Endodermal cell (in vitro differentiated cells): ENCODE data around the gene INPP4B. TPM values are rescaled to one million over a fixed set of nuclear protein-coding genes. Genes with fewer than 3 reads are reported as not detected.

Experiments
- DNase-seq: peaks from one replicate; pipeline ENCODE4 v3.0.0-alpha.2; 2017
- H3K27ac ChIP-seq: 2 replicates; pipeline ENCODE4 v1.5.1; 2013; ENCODE audit warnings: mild to moderate bottlenecking, low read depth, low read length, moderate library complexity
- H3K27me3 ChIP-seq: 2 replicates; pipeline ENCODE4 v1.6.1; 2013; ENCODE audit warnings: mild to moderate bottlenecking, low read length, moderate library complexity; ENCODE audit not compliant: insufficient read depth, control insufficient read depth, poor library complexity, severe bottlenecking
- H3K36me3 ChIP-seq: 2 replicates; pipeline ENCODE4 v1.7.0; 2013; ENCODE audit warnings: mild to moderate bottlenecking, low read length, moderate library complexity; ENCODE audit not compliant: control insufficient read depth, insufficient read depth
- H3K4me1 ChIP-seq: one replicate; pipeline ENCODE4 v1.7.0; 2013; ENCODE audit warnings: low read length; ENCODE audit not compliant: control insufficient read depth, insufficient read depth
- H3K4me3 ChIP-seq: 2 replicates; pipeline ENCODE4 v1.5.1; 2013; ENCODE audit warnings: mild to moderate bottlenecking, low read length, moderate library complexity
- H3K9ac ChIP-seq: 2 replicates; pipeline ENCODE4 v1.6.1; 2013; ENCODE audit warnings: mild to moderate bottlenecking, low read length, moderate library complexity; ENCODE audit not compliant: poor library complexity, severe bottlenecking; ENCODE audit errors: extremely low read depth
- H3K9me3 ChIP-seq: 2 replicates; pipeline ENCODE4 v1.6.1; 2013; ENCODE audit warnings: mild to moderate bottlenecking, low read length, moderate library complexity; ENCODE audit not compliant: control insufficient read depth
- H3K27ac Mint-ChIP-seq: 2 replicates; pipeline ENCODE4 v1.8.0; 2020; ENCODE audit warnings: mixed read lengths
- H3K27me3 Mint-ChIP-seq: 2 replicates; pipeline ENCODE4 v1.8.0; 2021; ENCODE audit warnings: mild to moderate bottlenecking, mixed read lengths; ENCODE audit not compliant: insufficient read depth
- H3K36me3 Mint-ChIP-seq: 2 replicates; pipeline ENCODE4 v1.8.0; 2020; ENCODE audit warnings: low read depth, mixed read lengths
- H3K4me1 Mint-ChIP-seq: 2 replicates; pipeline ENCODE4 v1.8.0; 2020; ENCODE audit warnings: mixed read lengths
- H3K4me3 Mint-ChIP-seq: 2 replicates; pipeline ENCODE4 v1.8.0; 2020; ENCODE audit warnings: mild to moderate bottlenecking, moderate library complexity, mixed read lengths
- H3K9me3 Mint-ChIP-seq: 2 replicates; pipeline ENCODE4 v1.8.0; 2020; ENCODE audit warnings: mild to moderate bottlenecking, mixed read lengths
- WGBS, 2 experiments: methylation state at CpG; one replicate each; pipeline versions ENCODE4 v1.1.5 to v1.1.7; 2013; ENCODE audit warnings: missing lambda C conversion rate in 2 of 2, mixed read lengths in 1 of 2; ENCODE audit not compliant: insufficient coverage in 1 of 2, insufficient read length in 1 of 2; 5-methylcytosine and 5-hydroxymethylcytosine counted together
- total RNA-seq, 2 donors: library from RNA; stranded (reverse); fragmentation: NEBNext Ultra II Directional in 1 of 2; extraction: Animal tissue kit (Norgen Biotek cat#: 25700) in 1 of 2; gene quantifications; 2 replicates in 1 of 2; 3 replicates in 1 of 2; pipeline ENCODE4 v1.2.1, GENCODE V29; 2021
- TF ChIP-seq, protein P1 (sequence below): fragments of 200-600 bp; sonication (generic); conservative IDR thresholded peaks from 2 replicates; pipeline ENCODE4 v1.5.0; 2021; ENCODE audit warnings: antibody characterized with exemption, mild to moderate bottlenecking

INPP4B gene
- total RNA-seq, 2 donors from 2014 or later = 0.64 to 0.66 TPM

DNA sequence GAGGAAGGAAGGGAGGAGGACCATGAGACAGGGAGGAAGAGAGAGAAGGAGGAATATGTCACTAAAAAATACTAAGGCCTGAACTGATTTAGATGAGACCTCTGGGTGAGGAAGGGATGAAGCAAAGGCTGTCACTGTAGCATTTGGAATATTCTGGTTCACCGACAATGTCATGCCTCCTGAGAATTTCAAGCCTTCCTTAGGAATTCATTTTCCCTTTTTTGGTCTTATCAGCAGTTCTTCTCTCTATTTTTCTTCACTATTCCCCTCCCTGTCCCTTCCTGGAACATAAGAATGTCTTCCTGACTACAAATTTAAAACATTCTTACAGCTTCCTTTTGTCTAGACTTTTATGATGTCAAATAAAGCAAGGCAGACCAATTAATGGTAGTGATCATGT lies 527.8 kb downstream of the INPP4B start:
- 80 to 82% methylated on average over 1 of the region's 1 CpG for WGBS, 2 experiments
- H3K9me3 Mint-ChIP-seq = peaks cover 6% of the 10 kb centered on the region

GRCh38 chr4:142316913-142317312 lies 529.2 kb downstream of the INPP4B start:
- peaks cover 6% of the 10 kb centered on the region for H3K9me3 Mint-ChIP-seq
- Histone ChIP-seq H3K4me1 (no peaks in the 10 kb centered on the region), H3K27ac (no peak overlapping the region), H3K36me3 (no peaks in the 10 kb centered on the region), H3K9ac (no peak overlapping the region), H3K4me3 (no peak overlapping the region), H3K27me3 (no peaks in the 10 kb centered on the region), H3K9me3 (no peaks in the 10 kb centered on the region)
- no peak overlapping the region for H3K27ac Mint-ChIP-seq
- no peak for DNase-seq
- no peaks in the 10 kb centered on the region for H3K27me3 Mint-ChIP-seq
- WGBS, 2 experiments = 89 to 100% methylated on average over 2 of the region's 2 CpGs
- no peak overlapping the region for H3K4me3 Mint-ChIP-seq
- H3K36me3 Mint-ChIP-seq = no peaks in the 10 kb centered on the region
- TF ChIP-seq, protein P1, sequence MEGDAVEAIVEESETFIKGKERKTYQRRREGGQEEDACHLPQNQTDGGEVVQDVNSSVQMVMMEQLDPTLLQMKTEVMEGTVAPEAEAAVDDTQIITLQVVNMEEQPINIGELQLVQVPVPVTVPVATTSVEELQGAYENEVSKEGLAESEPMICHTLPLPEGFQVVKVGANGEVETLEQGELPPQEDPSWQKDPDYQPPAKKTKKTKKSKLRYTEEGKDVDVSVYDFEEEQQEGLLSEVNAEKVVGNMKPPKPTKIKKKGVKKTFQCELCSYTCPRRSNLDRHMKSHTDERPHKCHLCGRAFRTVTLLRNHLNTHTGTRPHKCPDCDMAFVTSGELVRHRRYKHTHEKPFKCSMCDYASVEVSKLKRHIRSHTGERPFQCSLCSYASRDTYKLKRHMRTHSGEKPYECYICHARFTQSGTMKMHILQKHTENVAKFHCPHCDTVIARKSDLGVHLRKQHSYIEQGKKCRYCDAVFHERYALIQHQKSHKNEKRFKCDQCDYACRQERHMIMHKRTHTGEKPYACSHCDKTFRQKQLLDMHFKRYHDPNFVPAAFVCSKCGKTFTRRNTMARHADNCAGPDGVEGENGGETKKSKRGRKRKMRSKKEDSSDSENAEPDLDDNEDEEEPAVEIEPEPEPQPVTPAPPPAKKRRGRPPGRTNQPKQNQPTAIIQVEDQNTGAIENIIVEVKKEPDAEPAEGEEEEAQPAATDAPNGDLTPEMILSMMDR = no peak
- no peaks in the 10 kb centered on the region for H3K4me1 Mint-ChIP-seq

More for the DNA sequence above, 527.8 kb downstream of the INPP4B start:
- no peaks in the 10 kb centered on the region for H3K27me3 Mint-ChIP-seq
- Histone ChIP-seq H3K27ac (no peak overlapping the region), H3K9ac (no peak overlapping the region), H3K4me1 (no peaks in the 10 kb centered on the region), H3K36me3 (no peaks in the 10 kb centered on the region), H3K4me3 (no peak overlapping the region), H3K9me3 (no peaks in the 10 kb centered on the region), H3K27me3 (no peaks in the 10 kb centered on the region)
- no peak overlapping the region for H3K27ac Mint-ChIP-seq
- H3K4me1 Mint-ChIP-seq = no peaks in the 10 kb centered on the region
- no peak overlapping the region for H3K4me3 Mint-ChIP-seq
- DNase-seq = no peak
- no peaks in the 10 kb centered on the region for H3K36me3 Mint-ChIP-seq
- TF ChIP-seq, protein P1 = no peak

- 93 to 100% methylated on average over 1 to 2 of the region's 2 CpGs for WGBS, 2 experiments
- Mint-ChIP-seq H3K36me3 (no peaks in the 10 kb centered on the region), H3K27me3 (no peaks in the 10 kb centered on the region), H3K27ac (no peak overlapping the region), H3K4me3 (no peak overlapping the region), H3K4me1 (no peaks in the 10 kb centered on the region), H3K9me3 (no peaks in the 10 kb centered on the region)
- Histone ChIP-seq H3K27me3 (no peaks in the 10 kb centered on the region), H3K4me3 (no peak overlapping the region), H3K9ac (no peak overlapping the region), H3K4me1 (no peaks in the 10 kb centered on the region), H3K9me3 (no peaks in the 10 kb centered on the region), H3K36me3 (no peaks in the 10 kb centered on the region), H3K27ac (no peak overlapping the region)
- no peak for DNase-seq
- TF ChIP-seq, protein P1 = no peak
These were observed 530.1 kb downstream of the INPP4B start for GRCh38 chr4:142316025-142316424.
